A673 (cell line): ENCODE results near the gene ZNF385C.

Experiments used
- CTCF ChIP-seq: fragments of 300-800, 200-600 bp; sonication (generic); conservative IDR thresholded peaks from 2 replicates; pipeline ENCODE4 v1.5.1; 2017; ENCODE audit warnings: low read depth, mild to moderate bottlenecking, antibody characterized with exemption, low read length, moderate library complexity, mixed read lengths
- EZH2 ChIP-seq: fragments of 200-600 bp; sonication (generic); IDR thresholded peaks from 2 replicates; pipeline ENCODE4 v1.6.1; 2017; ENCODE audit warnings: borderline replicate concordance, low read depth, mild to moderate bottlenecking, mixed read lengths, antibody characterized with exemption, low read length; ENCODE audit not compliant: poor library complexity, severe bottlenecking

- no peak for TF ChIP-seq CTCF
- no peak for TF ChIP-seq EZH2
Measured at GRCh38 chr17:42071810-42072209, 26.5 kb downstream of the ZNF385C start.
